Parathyroid adenoma (tissue), 2 donors: ENCODE measurements around the gene JPH3.
"Not testable (repeated sequence)": the region's sequence is repeated elsewhere in the genome, so short reads cannot be mapped to it uniquely, and the experiment has no call there.

Experiments used
- H2AFZ ChIP-seq: fragments of 300-600 bp; sonication (generic); one replicate; pipeline ENCODE4 v1.7.0; 2017; ENCODE audit warnings: antibody characterized with exemption, mild to moderate bottlenecking
- H3K27ac ChIP-seq: fragments of 300-600 bp; sonication (generic); one replicate; pipeline ENCODE4 v1.7.0; 2017
- H3K27me3 ChIP-seq: fragments of 300-600 bp; sonication (generic); one replicate; pipeline ENCODE4 v1.7.0; 2017; ENCODE audit warnings: low read length; ENCODE audit not compliant: control insufficient read depth, insufficient read depth
- H3K36me3 ChIP-seq: fragments of 300-600 bp; sonication (generic); one replicate; pipeline ENCODE4 v1.7.0; 2017; ENCODE audit warnings: low read length; ENCODE audit not compliant: control insufficient read depth, insufficient read depth
- H3K4me1 ChIP-seq: fragments of 300-600 bp; sonication (generic); one replicate; pipeline ENCODE4 v1.7.0; 2017; ENCODE audit warnings: control low read depth
- H3K4me2 ChIP-seq: fragments of 300-600 bp; sonication (generic); one replicate; pipeline ENCODE4 v1.7.0; 2017; ENCODE audit warnings: low read length
- H3K4me3 ChIP-seq: fragments of 300-600 bp; sonication (generic); one replicate; pipeline ENCODE4 v1.7.0; 2017; ENCODE audit warnings: low read depth, low read length
- H3K79me2 ChIP-seq: fragments of 300-600 bp; sonication (generic); one replicate; pipeline ENCODE4 v1.7.0; 2017; ENCODE audit warnings: control low read depth
- H3K9ac ChIP-seq: fragments of 300-600 bp; sonication (generic); one replicate; pipeline ENCODE4 v1.7.0; 2017; ENCODE audit warnings: mild to moderate bottlenecking
- H3K9me3 ChIP-seq: fragments of 300-600 bp; sonication (generic); one replicate; pipeline ENCODE4 v1.7.0; 2017; ENCODE audit warnings: low read length; ENCODE audit not compliant: control insufficient read depth
- TF ChIP-seq, protein P1 (sequence below): fragments of 300-600 bp; sonication (generic); IDR thresholded peaks from one replicate; pipeline ENCODE4 v1.7.0; 2017; ENCODE audit warnings: antibody characterized with exemption, mild to moderate bottlenecking
- donor health status: primary hyperparathyroidism.

JPH3 gene

DNA sequence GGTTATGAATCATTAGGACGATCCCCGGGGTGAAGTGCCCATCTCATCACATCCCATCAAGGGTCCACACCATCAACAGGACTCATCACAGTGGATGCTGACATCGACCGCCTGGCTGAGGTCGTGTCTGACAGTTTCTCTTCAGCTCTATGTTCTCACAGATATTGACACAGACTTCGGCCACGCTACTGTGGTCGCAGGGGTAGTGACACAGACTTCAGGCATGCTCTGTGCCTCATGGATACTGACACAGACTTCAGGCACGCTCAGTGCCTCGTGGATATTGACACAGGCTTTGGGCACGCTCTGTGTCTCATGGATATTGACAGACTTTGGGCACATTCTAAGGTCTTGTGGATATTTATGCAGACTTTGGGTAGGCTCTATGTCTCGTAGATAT lies 113.3 kb downstream of the JPH3 start:
- Histone ChIP-seq H3K27ac (no peak overlapping the region), H3K27me3 (no peaks in the 10 kb centered on the region), H3K4me2 (no peak overlapping the region), H3K9me3 (no peaks in the 10 kb centered on the region), H2AFZ (no peak overlapping the region), H3K4me3 (no peak overlapping the region), H3K9ac (no peak overlapping the region), H3K4me1 (no peaks in the 10 kb centered on the region), H3K36me3 (no peaks in the 10 kb centered on the region), H3K79me2 (peaks cover 8% of the 10 kb centered on the region)
- TF ChIP-seq, protein P1, sequence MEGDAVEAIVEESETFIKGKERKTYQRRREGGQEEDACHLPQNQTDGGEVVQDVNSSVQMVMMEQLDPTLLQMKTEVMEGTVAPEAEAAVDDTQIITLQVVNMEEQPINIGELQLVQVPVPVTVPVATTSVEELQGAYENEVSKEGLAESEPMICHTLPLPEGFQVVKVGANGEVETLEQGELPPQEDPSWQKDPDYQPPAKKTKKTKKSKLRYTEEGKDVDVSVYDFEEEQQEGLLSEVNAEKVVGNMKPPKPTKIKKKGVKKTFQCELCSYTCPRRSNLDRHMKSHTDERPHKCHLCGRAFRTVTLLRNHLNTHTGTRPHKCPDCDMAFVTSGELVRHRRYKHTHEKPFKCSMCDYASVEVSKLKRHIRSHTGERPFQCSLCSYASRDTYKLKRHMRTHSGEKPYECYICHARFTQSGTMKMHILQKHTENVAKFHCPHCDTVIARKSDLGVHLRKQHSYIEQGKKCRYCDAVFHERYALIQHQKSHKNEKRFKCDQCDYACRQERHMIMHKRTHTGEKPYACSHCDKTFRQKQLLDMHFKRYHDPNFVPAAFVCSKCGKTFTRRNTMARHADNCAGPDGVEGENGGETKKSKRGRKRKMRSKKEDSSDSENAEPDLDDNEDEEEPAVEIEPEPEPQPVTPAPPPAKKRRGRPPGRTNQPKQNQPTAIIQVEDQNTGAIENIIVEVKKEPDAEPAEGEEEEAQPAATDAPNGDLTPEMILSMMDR: no peak

DNA sequence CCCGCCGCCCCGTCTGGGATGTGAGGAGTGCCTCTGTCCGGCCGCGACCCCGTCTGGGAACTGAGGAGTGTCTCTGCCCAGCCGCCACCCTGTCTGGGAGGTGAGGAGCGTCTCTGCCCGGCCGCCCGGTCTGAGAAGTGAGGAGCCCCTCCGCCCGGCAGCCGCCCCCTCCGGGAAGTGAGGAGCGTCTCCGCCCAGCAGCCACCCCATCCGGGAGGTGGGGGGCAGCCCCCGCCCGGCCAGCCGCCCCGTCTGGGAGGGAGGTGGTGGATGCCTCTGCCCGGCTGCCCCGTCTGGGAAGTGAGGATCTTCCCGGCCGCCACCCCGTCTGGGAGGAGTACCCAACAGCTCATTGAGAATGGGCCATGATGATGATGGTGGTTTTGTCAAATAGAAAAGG lies 116.5 kb downstream of the JPH3 start:
- not testable (repeated sequence) for H3K36me3 ChIP-seq, H3K27me3 ChIP-seq, H2AFZ ChIP-seq, H3K4me3 ChIP-seq, H3K27ac ChIP-seq, H3K4me2 ChIP-seq, H3K4me1 ChIP-seq, H3K9ac ChIP-seq, H3K9me3 ChIP-seq
- H3K79me2 ChIP-seq: peaks cover 12% of the 10 kb centered on the region

DNA sequence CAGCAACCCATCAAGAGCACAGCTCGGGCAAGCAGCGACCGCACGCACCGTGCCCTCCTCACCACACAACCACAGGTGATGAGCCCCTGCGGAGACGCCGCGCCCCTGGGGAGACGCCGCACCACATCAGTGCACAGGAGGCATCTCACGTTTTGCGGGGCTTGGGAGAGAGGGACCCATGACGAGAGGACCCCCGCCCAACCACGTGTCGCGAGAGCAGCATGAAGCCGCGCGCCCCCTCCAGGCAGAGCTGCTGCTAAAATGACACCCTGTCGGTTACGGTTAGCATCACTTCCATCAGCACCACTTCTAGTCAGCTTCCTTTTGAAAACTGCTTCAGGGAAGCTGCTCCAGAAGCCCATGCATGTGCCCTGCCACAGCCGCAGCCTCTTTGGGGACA lies 118.1 kb downstream of the JPH3 start:
- H3K9me3 ChIP-seq: no peaks in the 10 kb centered on the region
- H3K4me1 ChIP-seq: no peaks in the 10 kb centered on the region
- H3K27ac ChIP-seq: no peak overlapping the region
- H3K9ac ChIP-seq: no peak overlapping the region
- H2AFZ ChIP-seq: no peak overlapping the region
- H3K27me3 ChIP-seq: no peaks in the 10 kb centered on the region
- H3K4me2 ChIP-seq: no peak overlapping the region
- peaks cover 12% of the 10 kb centered on the region for H3K79me2 ChIP-seq
- TF ChIP-seq, protein P1: no peak
- H3K36me3 ChIP-seq: no peaks in the 10 kb centered on the region
- H3K4me3 ChIP-seq: no peak overlapping the region

DNA sequence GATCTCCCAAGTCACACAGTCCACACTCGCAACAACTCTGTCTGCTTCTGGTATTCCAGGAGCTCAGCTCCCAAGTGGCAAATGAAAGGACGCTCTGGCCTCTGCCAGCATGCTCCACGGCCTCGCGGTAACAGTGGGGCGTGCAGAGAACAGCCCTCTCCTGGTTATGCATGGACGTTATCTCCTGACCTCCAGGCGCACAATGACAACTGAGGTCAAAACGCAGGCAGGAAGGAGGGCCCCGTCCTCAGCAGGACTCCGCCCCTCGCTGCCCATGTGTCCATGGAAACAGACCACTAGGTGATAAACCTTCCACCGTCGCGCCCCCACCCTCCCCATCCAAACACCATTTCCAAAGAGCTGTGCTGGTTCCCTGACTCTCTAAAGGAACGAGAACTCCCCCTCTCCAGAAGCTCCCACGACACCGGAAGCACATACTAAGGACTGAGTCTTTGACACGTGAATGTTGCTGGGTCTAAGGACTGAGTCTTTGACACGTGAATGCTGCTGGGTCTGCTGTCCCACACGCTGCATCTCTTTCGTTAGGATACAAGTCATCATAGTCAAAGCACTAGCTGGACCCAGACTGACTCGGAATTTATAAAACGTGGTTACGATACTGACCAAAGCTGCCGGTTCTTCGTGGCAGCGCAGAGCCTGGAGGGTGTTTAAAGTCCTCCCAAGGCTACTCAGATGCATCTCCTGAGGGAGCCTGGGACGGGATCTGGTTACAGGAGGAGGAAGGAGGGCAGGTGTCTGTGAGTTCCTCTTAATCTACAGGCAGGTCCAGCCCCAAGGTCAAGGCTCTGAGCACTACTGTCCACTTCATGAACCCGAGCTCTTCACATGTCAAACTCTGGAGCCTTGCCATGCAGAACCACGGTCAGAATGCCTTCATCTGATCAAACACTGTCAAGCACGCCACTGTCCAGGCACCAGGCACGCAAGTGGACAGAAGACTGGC lies 119.6 kb downstream of the JPH3 start:
- H3K4me2 ChIP-seq: no peak overlapping the region
- H3K36me3 ChIP-seq: no peaks in the 10 kb centered on the region
- TF ChIP-seq, protein P1: no peak
- peaks cover 9% of the 10 kb centered on the region for H3K79me2 ChIP-seq
- H3K27me3 ChIP-seq: no peaks in the 10 kb centered on the region
- H3K4me1 ChIP-seq: no peaks in the 10 kb centered on the region
- H3K9me3 ChIP-seq: no peaks in the 10 kb centered on the region
- H3K27ac ChIP-seq: no peak overlapping the region
- no peak overlapping the region for H3K9ac ChIP-seq
- H2AFZ ChIP-seq: no peak overlapping the region
- H3K4me3 ChIP-seq: no peak overlapping the region

DNA sequence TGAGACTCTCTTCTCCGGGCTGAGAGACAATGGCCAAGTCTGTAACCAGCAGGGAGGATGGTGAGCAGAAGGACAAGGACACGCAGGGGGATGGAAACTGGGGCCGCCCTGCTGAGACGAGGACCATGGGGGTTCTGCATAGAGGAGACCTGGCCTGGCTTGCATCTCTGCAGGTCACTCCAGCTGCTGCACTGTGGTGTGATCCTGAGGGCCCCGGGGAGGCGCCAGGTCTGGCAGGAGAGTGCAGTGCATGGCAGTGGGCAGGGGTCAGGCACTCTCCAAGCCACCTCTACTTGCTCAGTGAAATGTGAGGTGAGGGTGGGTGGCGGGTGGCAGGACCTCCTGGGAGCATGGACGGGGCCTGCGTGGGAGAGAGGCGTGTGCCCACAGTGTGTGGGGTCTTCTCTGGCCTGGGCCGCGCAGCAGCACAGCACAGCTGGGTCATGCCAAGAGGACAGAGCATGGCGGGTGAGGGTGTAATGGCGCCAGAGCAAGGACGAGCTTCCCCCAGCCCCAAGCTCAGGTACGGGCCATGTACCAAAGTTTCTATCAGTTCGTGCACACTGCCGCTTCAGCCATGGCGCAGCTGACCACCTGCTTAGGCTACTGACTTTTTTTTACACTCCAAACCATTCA lies 120.4 kb downstream of the JPH3 start:
- Histone ChIP-seq H3K36me3 (no peaks in the 10 kb centered on the region), H3K9ac (no peak overlapping the region), H3K27me3 (no peaks in the 10 kb centered on the region), H3K79me2 (peaks cover 9% of the 10 kb centered on the region), H2AFZ (no peak overlapping the region), H3K4me2 (no peak overlapping the region), H3K27ac (no peak overlapping the region), H3K4me3 (no peak overlapping the region), H3K9me3 (no peaks in the 10 kb centered on the region), H3K4me1 (no peaks in the 10 kb centered on the region)
- TF ChIP-seq, protein P1: no peak
